HG03280 (cell line): ENCODE results near the gene ZFAND6.
"Not testable (repeated sequence)": the region's sequence is repeated elsewhere in the genome, so short reads cannot be mapped to it uniquely, and the experiment has no call there.

Experiments used
- ATAC-seq: cut with Tn5 transposase; IDR thresholded peaks from one replicate; pipeline ENCODE4 v1.9.1; 2021; ENCODE audit warnings: mild to moderate bottlenecking, moderate library complexity; ENCODE audit not compliant: unreplicated experiment

ZFAND6 gene

GRCh38 chr15:80141916-80142598 is 82.6 kb downstream of the ZFAND6 start:
- ATAC-seq: no peak

GRCh38 chr15:80142646-80143045 is 83.2 kb downstream of the ZFAND6 start:
- no peak for ATAC-seq

- ATAC-seq: no peak
Observed at GRCh38 chr15:80151148-80151547, 91.7 kb downstream of the ZFAND6 start.

GRCh38 chr15:80151576-80151975 is 92.1 kb downstream of the ZFAND6 start:
- ATAC-seq: no peak

- ATAC-seq: peak; percentile 73
Observed at GRCh38 chr15:80152180-80152895, 92.9 kb downstream of the ZFAND6 start.

- peak; percentile 67 for ATAC-seq
Observed at GRCh38 chr15:80152896-80153876, 93.7 kb downstream of the ZFAND6 start, which contains the start of gene FAH. TSS of gene FAH (plus strand) at chr15:80152999. CDS start at chr15:80153055, 56 bp downstream.

- no peak for ATAC-seq
Observed at GRCh38 chr15:80153900-80154299, 94.4 kb downstream of the ZFAND6 start.

- no peak for ATAC-seq
Observed at GRCh38 chr15:80154336-80154735, 94.9 kb downstream of the ZFAND6 start.

- ATAC-seq: no peak
Observed at GRCh38 chr15:80155001-80155377, 95.5 kb downstream of the ZFAND6 start.

GRCh38 chr15:80155378-80156175 is 96.1 kb downstream of the ZFAND6 start:
- not testable (repeated sequence) for ATAC-seq

- no peak for ATAC-seq
Observed at GRCh38 chr15:80156176-80156720, 96.8 kb downstream of the ZFAND6 start.

- no peak for ATAC-seq
Observed at GRCh38 chr15:80157215-80157614, 97.7 kb downstream of the ZFAND6 start.

- ATAC-seq: no peak
Observed at GRCh38 chr15:80159301-80159700, 99.8 kb downstream of the ZFAND6 start.

- no peak for ATAC-seq
Observed at GRCh38 chr15:80159811-80160569, 100.5 kb downstream of the ZFAND6 start.

- no peak for ATAC-seq
Observed at GRCh38 chr15:80160570-80161156, 101.2 kb downstream of the ZFAND6 start.

GRCh38 chr15:80161468-80162016 is 102.1 kb downstream of the ZFAND6 start:
- ATAC-seq: no peak

GRCh38 chr15:80162059-80162554 is 102.6 kb downstream of the ZFAND6 start:
- no peak for ATAC-seq

- ATAC-seq: no peak
Observed at GRCh38 chr15:80163217-80163616, 103.7 kb downstream of the ZFAND6 start.
